Activated B cell treated with CpG ODN at 0.5 μM for 24 hours (primary cell): ENCODE data around the gene TMEM132A. TPM values are rescaled to one million over a fixed set of nuclear protein-coding genes. Genes with fewer than 3 reads are reported as not detected.
"Not testable (repeated sequence)": the region's sequence is repeated elsewhere in the genome, so short reads cannot be mapped to it uniquely, and the experiment has no call there.

Source experiments
- ATAC-seq: fragments of 200-7000 bp; cut with Tn5 transposase; one replicate; pipeline ENCODE4 v1.10.0; 2021; ENCODE audit warnings: low read depth, mild to moderate bottlenecking, moderate library complexity
- CTCF ChIA-PET: fragments of 350-600 bp; sonication (Branson Sonifier 250); formaldehyde crosslinking; loops from one replicate; lab custom pipeline; 2021; ENCODE audit warnings: antibody characterized with exemption; lab: Charles Lee
- POLR2A ChIA-PET: fragments of 350-600 bp; sonication (Branson Sonifier 250); formaldehyde crosslinking; loops from one replicate; lab custom pipeline; 2021; ENCODE audit warnings: antibody characterized with exemption; lab: Charles Lee
- DNase-seq: peaks from one replicate; pipeline ENCODE4 v3.0.0; 2022
- H3K27ac Mint-ChIP-seq: one replicate; pipeline ENCODE4 v1.8.0; 2020; ENCODE audit warnings: mixed read lengths
- H3K27me3 Mint-ChIP-seq: one replicate; pipeline ENCODE4 v1.8.0; 2021; ENCODE audit warnings: mixed read lengths
- H3K36me3 Mint-ChIP-seq: one replicate; pipeline ENCODE4 v1.8.0; 2021; ENCODE audit warnings: low read depth, mixed read lengths
- H3K4me1 Mint-ChIP-seq: one replicate; pipeline ENCODE4 v1.8.0; 2021; ENCODE audit warnings: mixed read lengths
- H3K4me3 Mint-ChIP-seq: one replicate; pipeline ENCODE4 v1.8.0; 2020; ENCODE audit warnings: mild to moderate bottlenecking, mixed read lengths
- H3K9me3 Mint-ChIP-seq: one replicate; pipeline ENCODE4 v1.8.0; 2020; ENCODE audit warnings: mixed read lengths
- intact Hi-C: fragments of 100-400 bp; cut with micrococcal nuclease; formaldehyde crosslinking; loops from one replicate; pipeline ENCODE4 v1.15.1; 2024
- total RNA-seq: library from RNA; stranded (reverse); gene quantifications from 2 replicates; pipeline ENCODE4 v1.2.3, GENCODE V29; 2022
- TF ChIP-seq, protein P1 (sequence below): fragments of 200-600 bp; IDR thresholded peaks from one replicate; pipeline ENCODE4 v1.8.0; 2022; ENCODE audit warnings: antibody characterized with exemption, mild to moderate bottlenecking

Gene TMEM132A
- total RNA-seq, 1 donor from 2014 or later: 8.7 TPM

DNA sequence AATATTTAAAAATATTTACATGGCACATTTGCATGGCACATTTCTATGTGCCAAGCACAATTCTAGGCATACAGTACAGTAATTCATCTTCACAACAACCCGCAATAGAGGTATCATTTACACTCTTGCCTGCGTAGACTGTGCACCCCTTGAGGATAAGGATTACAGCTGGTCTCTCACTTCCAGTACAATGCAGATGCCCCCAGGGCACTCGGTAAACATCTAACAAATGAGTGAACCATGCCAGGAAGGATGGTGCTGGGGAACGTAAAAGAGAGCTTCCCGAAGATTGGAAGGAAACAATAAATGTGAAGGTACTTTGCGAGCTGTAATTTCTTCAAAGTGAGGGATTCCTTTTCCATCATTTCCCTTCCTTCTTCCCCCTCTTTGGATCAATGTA, 19.2 kb upstream of the TMEM132A start:
- peak overlapping the region; percentile 91 for H3K4me3 Mint-ChIP-seq
- ChIA-PET POLR2A (interaction anchor here (1.0 to 4.6 kb wide), 5 partner anchors 9 to 256 kb away, joined by 3 to 31 read pairs (median 6); partner anchors contain the start of genes SLC15A3 and TMEM109), CTCF (interaction anchor here (1.0 to 2.0 kb wide), 3 partner anchors 10 to 65 kb away, joined by 3 to 7 read pairs (median 4); no protein-coding TSS in a partner anchor)
- H3K27me3 Mint-ChIP-seq: no peaks in the 10 kb centered on the region
- TF ChIP-seq, protein P1, sequence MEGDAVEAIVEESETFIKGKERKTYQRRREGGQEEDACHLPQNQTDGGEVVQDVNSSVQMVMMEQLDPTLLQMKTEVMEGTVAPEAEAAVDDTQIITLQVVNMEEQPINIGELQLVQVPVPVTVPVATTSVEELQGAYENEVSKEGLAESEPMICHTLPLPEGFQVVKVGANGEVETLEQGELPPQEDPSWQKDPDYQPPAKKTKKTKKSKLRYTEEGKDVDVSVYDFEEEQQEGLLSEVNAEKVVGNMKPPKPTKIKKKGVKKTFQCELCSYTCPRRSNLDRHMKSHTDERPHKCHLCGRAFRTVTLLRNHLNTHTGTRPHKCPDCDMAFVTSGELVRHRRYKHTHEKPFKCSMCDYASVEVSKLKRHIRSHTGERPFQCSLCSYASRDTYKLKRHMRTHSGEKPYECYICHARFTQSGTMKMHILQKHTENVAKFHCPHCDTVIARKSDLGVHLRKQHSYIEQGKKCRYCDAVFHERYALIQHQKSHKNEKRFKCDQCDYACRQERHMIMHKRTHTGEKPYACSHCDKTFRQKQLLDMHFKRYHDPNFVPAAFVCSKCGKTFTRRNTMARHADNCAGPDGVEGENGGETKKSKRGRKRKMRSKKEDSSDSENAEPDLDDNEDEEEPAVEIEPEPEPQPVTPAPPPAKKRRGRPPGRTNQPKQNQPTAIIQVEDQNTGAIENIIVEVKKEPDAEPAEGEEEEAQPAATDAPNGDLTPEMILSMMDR: no peak
- peaks cover 3% of the 10 kb centered on the region for H3K9me3 Mint-ChIP-seq
- DNase-seq: no peak
- no peak for ATAC-seq
- peaks cover 53% of the 10 kb centered on the region for H3K36me3 Mint-ChIP-seq
- peak overlapping the region; percentile 77 for H3K27ac Mint-ChIP-seq
- peaks cover 61% of the 10 kb centered on the region for H3K4me1 Mint-ChIP-seq
- intact Hi-C loops: no loop called here

DNA sequence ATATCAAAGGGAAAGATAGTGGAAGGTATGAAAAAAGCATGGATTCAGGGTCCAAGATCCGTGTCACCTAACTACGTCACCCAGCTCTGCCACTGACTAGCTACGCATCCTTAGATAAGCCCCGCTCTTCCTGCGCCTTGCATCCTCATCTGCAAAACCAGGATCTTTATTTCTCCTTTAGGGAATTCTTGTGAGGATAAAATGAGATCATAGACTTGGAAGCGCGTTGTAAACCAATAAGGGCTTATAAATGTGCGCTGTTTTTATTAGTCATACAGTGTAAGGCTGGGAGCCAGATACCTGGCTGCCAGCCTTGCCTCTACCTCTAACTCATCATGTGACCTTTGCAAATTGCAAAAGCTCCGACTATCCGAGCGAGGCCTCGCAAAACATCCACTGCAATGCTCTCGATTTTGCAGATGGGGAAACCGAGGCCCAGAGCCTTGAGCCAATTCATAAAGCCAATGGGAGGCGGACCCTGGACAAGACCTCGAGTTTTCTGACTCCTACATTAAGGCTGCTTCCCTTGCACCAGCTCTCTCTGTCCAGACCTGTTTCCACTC, 18.6 kb upstream of the TMEM132A start:
- H3K9me3 Mint-ChIP-seq: peaks cover 3% of the 10 kb centered on the region
- TF ChIP-seq, protein P1: no peak
- H3K36me3 Mint-ChIP-seq: peaks cover 47% of the 10 kb centered on the region
- H3K4me3 Mint-ChIP-seq: peak overlapping the region; percentile 91
- H3K27me3 Mint-ChIP-seq: no peaks in the 10 kb centered on the region
- POLR2A ChIA-PET: interaction anchor here (0.6 to 4.6 kb wide), 8 partner anchors 8 to 272 kb away, joined by 3 to 31 read pairs (median 4); partner anchors contain the start of genes SLC15A3 and TMEM109
- peaks cover 67% of the 10 kb centered on the region for H3K4me1 Mint-ChIP-seq
- CTCF ChIA-PET: interaction anchor here (1.0 to 2.0 kb wide), 2 partner anchors 10 to 65 kb away, joined by 3 to 7 read pairs; no protein-coding TSS in a partner anchor
- H3K27ac Mint-ChIP-seq: peak overlapping the region; percentile 77
- intact Hi-C loops: loop anchor here (1.0 to 2.0 kb wide), 3 partner anchors 10 to 256 kb away; partner anchors contain the start of gene VPS37C
- DNase-seq (no peak), ATAC-seq (no peak)

DNA sequence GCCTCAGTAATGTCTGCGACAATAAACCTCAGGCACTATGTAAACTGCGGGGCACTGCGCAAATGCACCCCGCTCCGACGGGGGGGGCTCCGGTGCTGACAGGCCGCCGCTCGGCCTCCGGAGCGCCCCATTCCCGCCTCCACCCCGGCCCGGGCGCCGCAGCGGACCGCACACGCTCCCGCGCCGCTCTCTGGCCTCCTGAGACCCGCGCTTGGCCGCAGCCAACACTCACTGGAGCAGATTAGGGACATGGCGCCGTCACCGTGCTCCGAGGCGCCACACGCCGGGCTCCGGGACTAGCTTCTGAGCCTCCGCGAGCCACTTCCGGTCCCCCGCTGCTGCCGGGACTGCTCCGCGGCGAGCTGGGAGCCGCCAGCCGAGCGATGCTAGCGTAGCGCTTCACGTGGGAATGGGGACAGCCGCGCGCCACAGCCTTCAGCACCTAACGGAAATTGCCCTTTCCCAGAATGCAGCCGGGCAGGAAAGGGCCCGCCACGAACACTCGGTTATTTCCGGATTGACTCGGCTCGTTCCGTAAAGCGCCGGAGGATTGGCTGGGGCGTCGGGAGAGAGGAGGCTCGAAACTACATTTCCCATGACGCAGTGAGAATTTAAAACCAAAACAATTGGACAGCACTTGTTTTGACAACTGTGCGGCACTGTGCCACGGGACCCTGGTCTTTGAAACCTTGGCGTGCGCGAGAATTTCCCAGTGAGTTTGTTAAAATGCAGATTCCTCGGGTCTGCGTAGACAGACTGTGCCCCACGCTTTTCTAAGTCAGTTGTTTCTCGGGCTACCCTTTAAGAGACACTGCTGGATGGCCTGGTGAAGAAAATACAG, 17.9 kb upstream of the TMEM132A start, which contains the start of gene PRPF19:
Gene PRPF19 (minus strand): TSS at position 454 of the 841 bp plus-strand sequence. CDS start 203 bp downstream, at position 251.
- POLR2A ChIA-PET: interaction anchor here (0.6 to 4.6 kb wide), 8 partner anchors 7 to 273 kb away, joined by 3 to 31 read pairs (median 4); partner anchors contain the start of genes CD6, SLC15A3 and TMEM109
- CTCF ChIA-PET: interaction anchor here (2.0 kb wide), 1 partner anchor 9 kb away, joined by 7 read pairs; no protein-coding TSS in a partner anchor
- Mint-ChIP-seq H3K9me3 (peaks cover 3% of the 10 kb centered on the region), H3K4me3 (peak within 1 kb of the TSS; percentile 91), H3K27ac (peak within 1 kb of the TSS; percentile 97), H3K36me3 (peaks cover 40% of the 10 kb centered on the region), H3K4me1 (peaks cover 74% of the 10 kb centered on the region), H3K27me3 (no peaks in the 10 kb centered on the region)
- TF ChIP-seq, protein P1: no peak
- intact Hi-C loops: loop anchor here (1.0 to 2.0 kb wide), 3 partner anchors 9 to 255 kb away; partner anchors contain the start of gene VPS37C
- DNase-seq (peak; percentile 96), ATAC-seq (peak; percentile 84)

DNA sequence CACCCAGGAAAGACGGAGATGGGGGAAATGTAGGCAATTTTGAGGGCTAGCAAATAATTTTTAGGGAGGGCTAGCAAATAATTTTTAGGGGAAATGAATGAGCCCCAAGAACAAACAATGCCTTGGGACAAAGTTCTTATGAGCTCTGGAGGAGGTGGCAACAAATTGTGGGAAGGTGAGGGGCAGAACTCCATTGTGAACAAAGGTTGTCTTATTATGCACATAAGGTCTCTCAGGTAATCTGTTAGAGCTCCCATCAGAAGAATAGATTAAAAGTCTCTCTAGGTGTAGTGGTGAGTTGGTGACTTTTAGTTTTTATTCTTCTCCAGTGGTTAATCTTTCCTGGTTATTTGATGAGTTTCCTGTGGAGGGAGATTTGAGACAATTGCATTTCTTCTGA, 15.5 kb upstream of the TMEM132A start:
- Mint-ChIP-seq H3K27ac (peak overlapping the region; percentile 95), H3K4me1 (peaks cover 93% of the 10 kb centered on the region), H3K36me3 (peaks cover 17% of the 10 kb centered on the region), H3K9me3 (peaks cover 3% of the 10 kb centered on the region), H3K27me3 (no peaks in the 10 kb centered on the region), H3K4me3 (no peak overlapping the region)
- ATAC-seq (no peak), DNase-seq (no peak)
- intact Hi-C loops: no loop called here
- POLR2A ChIA-PET: interaction anchor here (1.6 kb wide), 1 partner anchor 43 kb away, joined by 5 read pairs; the partner anchor contains the start of gene SLC15A3
- CTCF ChIA-PET: no interaction called here
- TF ChIP-seq, protein P1: no peak

DNA sequence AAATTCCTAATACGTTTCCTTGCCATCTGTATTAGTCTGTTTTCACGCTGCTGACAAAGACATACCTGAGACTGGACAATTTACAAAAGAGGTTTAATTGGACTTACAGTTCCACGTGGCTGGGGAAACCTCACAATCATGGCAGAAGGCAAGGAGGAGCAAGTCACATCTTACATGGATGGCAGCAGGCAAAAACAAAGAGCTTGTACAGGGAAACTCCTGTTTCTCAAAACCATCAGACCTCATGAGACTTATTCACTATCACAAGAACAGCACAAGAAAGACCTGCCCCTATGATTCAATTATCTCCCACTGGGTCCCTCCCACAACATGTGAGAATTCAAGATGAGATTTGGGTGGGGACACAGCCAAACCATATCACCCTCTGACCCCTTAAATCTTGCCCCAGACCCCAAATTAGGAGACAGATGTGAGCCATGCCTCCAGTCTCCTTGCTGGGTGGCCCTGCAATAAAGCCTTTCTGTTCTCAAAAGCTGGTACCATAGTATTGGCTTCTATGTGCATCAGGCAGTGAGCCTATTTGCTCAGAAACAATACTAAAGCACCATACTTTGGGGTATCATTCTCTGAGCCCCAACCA, 14.5 kb upstream of the TMEM132A start:
- DNase-seq, H3K27me3 Mint-ChIP-seq, CTCF ChIA-PET, H3K9me3 Mint-ChIP-seq: not testable (repeated sequence)
- intact Hi-C loops: loop anchor here (2.0 to 5.0 kb wide), 3 partner anchors 453 to 1643 kb away; partner anchors contain the start of genes CPSF7 and TMEM138
- Mint-ChIP-seq H3K36me3 (peaks cover 16% of the 10 kb centered on the region), H3K27ac (peak overlapping the region; percentile 95), H3K4me3 (peak overlapping the region; percentile 66), H3K4me1 (peaks cover 86% of the 10 kb centered on the region)
- POLR2A ChIA-PET: interaction anchor here (1.0 to 1.6 kb wide), 4 partner anchors 22 to 146 kb away, joined by 3 to 5 read pairs (median 4); partner anchors contain the start of gene SLC15A3
- peak; percentile 0 for ATAC-seq
